ENCODE results near the gene MDM4.
"Not testable (repeated sequence)": the region's sequence is repeated elsewhere in the genome, so short reads cannot be mapped to it uniquely, and the experiment has no call there.

MDM4 gene

GRCh38 chr1:204516180-204516879, at the start of gene MDM4:
TSS of gene MDM4 (plus strand) at chr1:204516406. CDS start at chr1:204525519, 9,113 bp downstream.
- DNase-seq: peak; percentile 92

GRCh38 chr1:204466416-204467405, 49.5 kb upstream of the MDM4 start:
- no peak for DNase-seq

- no peak for DNase-seq
Measured at GRCh38 chr1:204468206-204468605, 48.0 kb upstream of the MDM4 start.

- no peak for DNase-seq
Measured at GRCh38 chr1:204468766-204469302, 47.4 kb upstream of the MDM4 start.

- DNase-seq: no peak
Measured at GRCh38 chr1:204469304-204469703, 46.9 kb upstream of the MDM4 start.

- no peak for DNase-seq
Measured at GRCh38 chr1:204471687-204472086, 44.5 kb upstream of the MDM4 start.

GRCh38 chr1:204472660-204473059, 43.5 kb upstream of the MDM4 start:
- no peak for DNase-seq

GRCh38 chr1:204473400-204473965, 42.7 kb upstream of the MDM4 start:
- DNase-seq: no peak

- no peak for DNase-seq
Measured at GRCh38 chr1:204475656-204476432, 40.4 kb upstream of the MDM4 start.

- DNase-seq: no peak
Measured at GRCh38 chr1:204476563-204476962, 39.6 kb upstream of the MDM4 start.

- DNase-seq: no peak
Measured at GRCh38 chr1:204477036-204477740, 39.0 kb upstream of the MDM4 start.

- no peak for DNase-seq
Measured at GRCh38 chr1:204478172-204478899, 37.9 kb upstream of the MDM4 start.

GRCh38 chr1:204478921-204479320, 37.3 kb upstream of the MDM4 start:
- DNase-seq: no peak

- DNase-seq: no peak
Measured at GRCh38 chr1:204479387-204480136, 36.6 kb upstream of the MDM4 start.

- no peak for DNase-seq
Measured at GRCh38 chr1:204480515-204480914, 35.7 kb upstream of the MDM4 start.

- DNase-seq: no peak
Measured at GRCh38 chr1:204483791-204484190, 32.4 kb upstream of the MDM4 start.

- DNase-seq: not testable (repeated sequence)
Measured at GRCh38 chr1:204486513-204487255, 29.5 kb upstream of the MDM4 start.

GRCh38 chr1:204487256-204487615, 29.0 kb upstream of the MDM4 start:
- DNase-seq: no peak

- no peak for DNase-seq
Measured at GRCh38 chr1:204491655-204492054, 24.6 kb upstream of the MDM4 start.
